WTC11 (cell line): ENCODE data around the gene HDAC9. TPM values are rescaled to one million over a fixed set of nuclear protein-coding genes. Genes with fewer than 3 reads are reported as not detected.

Experiments
- ATAC-seq: fragments of 200-7000 bp; cut with Tn5 transposase; 2 replicates; pipeline ENCODE4 v1.10.0; 2021; ENCODE audit warnings: mild to moderate bottlenecking, moderate library complexity
- CTCF ChIA-PET: fragments of 300-600 bp; sonication (Branson Sonifier 250); formaldehyde crosslinking; loops from one replicate; lab custom pipeline; 2021; ENCODE audit warnings: antibody characterized with exemption; lab: Charles Lee
- POLR2A ChIA-PET: fragments of 350-600 bp; sonication (Branson Sonifier 250); formaldehyde crosslinking; loops from one replicate; lab custom pipeline; 2021; ENCODE audit warnings: antibody characterized with exemption; lab: Charles Lee
- DNase-seq: peaks from one replicate; pipeline ENCODE4 v3.0.0; 2021; ENCODE audit warnings: low spot score
- H3K27ac Mint-ChIP-seq: 2 replicates; pipeline ENCODE4 v1.8.0; 2021; ENCODE audit warnings: mixed read lengths
- H3K27me3 Mint-ChIP-seq: 2 replicates; pipeline ENCODE4 v1.8.0; 2021; ENCODE audit warnings: low read depth, mild to moderate bottlenecking, moderate library complexity, mixed read lengths
- H3K36me3 Mint-ChIP-seq: 2 replicates; pipeline ENCODE4 v1.8.0; 2021; ENCODE audit warnings: mixed read lengths
- H3K4me1 Mint-ChIP-seq: 2 replicates; pipeline ENCODE4 v1.8.0; 2022; ENCODE audit warnings: mixed read lengths
- H3K4me3 Mint-ChIP-seq: 2 replicates; pipeline ENCODE4 v1.8.0; 2021; ENCODE audit warnings: mild to moderate bottlenecking, moderate library complexity, mixed read lengths
- H3K9me3 Mint-ChIP-seq: 2 replicates; pipeline ENCODE4 v1.8.0; 2021; ENCODE audit warnings: mixed read lengths
- AR ChIP-seq: fragments of 250-450 bp; sonication (Bioruptor Pico); IDR thresholded peaks from 2 replicates; pipeline ENCODE4 v1.9.0; 2021; ENCODE audit warnings: mild to moderate bottlenecking
- ATF2 ChIP-seq: sonication (generic); formaldehyde crosslinking; IDR thresholded peaks from 2 replicates; pipeline ENCODE4 v1.8.1; 2022; ENCODE audit warnings: low read depth, missing genetic modification reagents, borderline replicate concordance
- CREM ChIP-seq: sonication (generic); formaldehyde crosslinking; IDR thresholded peaks from 2 replicates; pipeline ENCODE4 v1.8.1; 2022; ENCODE audit warnings: mild to moderate bottlenecking, missing genetic modification reagents, moderate library complexity
- E2F1 ChIP-seq: sonication (generic); formaldehyde crosslinking; IDR thresholded peaks from 2 replicates; pipeline ENCODE4 v1.8.0; 2022; ENCODE audit warnings: mild to moderate bottlenecking, missing genetic modification reagents
- GRHL2 ChIP-seq: fragments of 250-450 bp; sonication (Bioruptor Pico); IDR thresholded peaks from 2 replicates; pipeline ENCODE4 v1.8.0; 2022; ENCODE audit warnings: mild to moderate bottlenecking, moderate library complexity; ENCODE audit not compliant: insufficient replicate concordance, severe bottlenecking
- MXD4 ChIP-seq: fragments of 250-450 bp; sonication (Bioruptor Pico); IDR thresholded peaks from 2 replicates; pipeline ENCODE4 v1.8.0; 2021; ENCODE audit warnings: mild to moderate bottlenecking, moderate library complexity, borderline replicate concordance
- NR3C1 ChIP-seq: sonication (generic); formaldehyde crosslinking; conservative IDR thresholded peaks from 2 replicates; pipeline ENCODE4 v1.8.1; 2023; ENCODE audit warnings: low read depth, mild to moderate bottlenecking, missing genetic modification reagents
- STAT6 ChIP-seq: sonication (generic); formaldehyde crosslinking; conservative IDR thresholded peaks from 2 replicates; pipeline ENCODE4 v1.8.1; 2023; ENCODE audit warnings: mild to moderate bottlenecking, low read depth, missing genetic modification reagents, moderate library complexity
- TCF7 ChIP-seq: sonication (generic); formaldehyde crosslinking; IDR thresholded peaks from 2 replicates; pipeline ENCODE4 v1.8.0; 2022; ENCODE audit warnings: mild to moderate bottlenecking, low read depth, missing genetic modification reagents, moderate library complexity
- ZNF263 ChIP-seq: sonication (generic); formaldehyde crosslinking; IDR thresholded peaks from 2 replicates; pipeline ENCODE4 v1.8.1; 2022; ENCODE audit warnings: low read depth, mild to moderate bottlenecking, moderate library complexity, missing genetic modification reagents
- ZNF317 ChIP-seq: sonication (generic); formaldehyde crosslinking; IDR thresholded peaks from 2 replicates; pipeline ENCODE4 v1.8.1; 2023; ENCODE audit warnings: low read depth, mild to moderate bottlenecking, moderate library complexity, missing genetic modification reagents, borderline replicate concordance
- ZNF425 ChIP-seq: fragments of 250-450 bp; sonication (Bioruptor Pico); conservative IDR thresholded peaks from 2 replicates; pipeline ENCODE4 v1.9.0; 2021; ENCODE audit warnings: mild to moderate bottlenecking
- total RNA-seq: library from RNA; stranded (reverse); gene quantifications from 3 replicates; pipeline ENCODE4 v1.2.3, GENCODE V29; 2021

The HDAC9 gene
- total RNA-seq, 1 experiment from 2014 or later: 18.8 TPM

GRCh38 chr7:18858232-18858631, 362.7 kb downstream of the HDAC9 start:
- Mint-ChIP-seq H3K9me3 (no peaks in the 10 kb centered on the region), H3K4me1 (no peaks in the 10 kb centered on the region; the same call in 1 of the 2 replicates), H3K4me3 (no peak overlapping the region), H3K36me3 (no peaks in the 10 kb centered on the region), H3K27ac (no peak overlapping the region), H3K27me3 (no peaks in the 10 kb centered on the region)
- DNase-seq: no peak
- no peak for TF ChIP-seq ZNF263 (CRISPR knock-in tag)
- no peak for TF ChIP-seq ZNF425 (CRISPR knock-in tag)
- TF ChIP-seq CREM (CRISPR knock-in tag): no peak
- no peak for TF ChIP-seq MXD4 (CRISPR knock-in tag)
- ChIA-PET POLR2A (no interaction called here), CTCF (no interaction called here)
- no peak for ATAC-seq

GRCh38 chr7:18859318-18859717, 363.8 kb downstream of the HDAC9 start:
- no peaks in the 10 kb centered on the region for H3K27me3 Mint-ChIP-seq
- CTCF ChIA-PET: no interaction called here
- no peak overlapping the region for H3K4me3 Mint-ChIP-seq

GRCh38 chr7:18860221-18860620, 364.7 kb downstream of the HDAC9 start:
- CTCF ChIA-PET: no interaction called here
- ATAC-seq: no peak
- POLR2A ChIA-PET: no interaction called here
- Mint-ChIP-seq H3K27ac (no peak overlapping the region), H3K36me3 (no peaks in the 10 kb centered on the region), H3K27me3 (no peaks in the 10 kb centered on the region), H3K9me3 (no peaks in the 10 kb centered on the region), H3K4me1 (no peaks in the 10 kb centered on the region; the same call in 1 of the 2 replicates), H3K4me3 (no peak overlapping the region)
- no peak for DNase-seq
- no peak for TF ChIP-seq ZNF263 (CRISPR knock-in tag)
- no peak for TF ChIP-seq AR (CRISPR knock-in tag)
- no peak for TF ChIP-seq E2F1
- TF ChIP-seq ATF2 (CRISPR knock-in tag): no peak
- TF ChIP-seq TCF7 (CRISPR knock-in tag): no peak

More at GRCh38 chr7:18859318-18859717, 363.8 kb downstream of the HDAC9 start:
- no peak for ATAC-seq
- no peak for DNase-seq
- Mint-ChIP-seq H3K9me3 (no peaks in the 10 kb centered on the region), H3K36me3 (no peaks in the 10 kb centered on the region), H3K4me1 (no peaks in the 10 kb centered on the region; the same call in 1 of the 2 replicates), H3K27ac (no peak overlapping the region)
- POLR2A ChIA-PET: no interaction called here
- TF ChIP-seq GRHL2 (no peak), ZNF317 (CRISPR knock-in tag) (no peak), STAT6 (no peak), AR (CRISPR knock-in tag) (no peak), NR3C1 (CRISPR knock-in tag) (no peak)
